Osteocyte (in vitro differentiated cells): ENCODE results near the gene B4GALT7. TPM values are rescaled to one million over a fixed set of nuclear protein-coding genes. Genes with fewer than 3 reads are reported as not detected.

Experiments
- DNase-seq: peaks from one replicate; pipeline ENCODE4 v3.0.0; 2021; ENCODE audit warnings: mixed read lengths; ENCODE audit not compliant: unreplicated experiment; ENCODE audit errors: extremely low spot score
- H3K27ac Mint-ChIP-seq: one replicate; pipeline ENCODE4 v1.8.0; 2021; ENCODE audit warnings: mild to moderate bottlenecking, mixed read lengths; ENCODE audit not compliant: unreplicated experiment
- H3K27me3 Mint-ChIP-seq: one replicate; pipeline ENCODE4 v1.8.0; 2021; ENCODE audit warnings: mixed read lengths; ENCODE audit not compliant: unreplicated experiment
- H3K36me3 Mint-ChIP-seq: one replicate; pipeline ENCODE4 v1.8.0; 2021; ENCODE audit warnings: mixed read lengths; ENCODE audit not compliant: unreplicated experiment
- H3K4me1 Mint-ChIP-seq: one replicate; pipeline ENCODE4 v1.8.0; 2021; ENCODE audit warnings: mixed read lengths; ENCODE audit not compliant: unreplicated experiment
- H3K4me3 Mint-ChIP-seq: one replicate; pipeline ENCODE4 v1.8.0; 2021; ENCODE audit warnings: mild to moderate bottlenecking, moderate library complexity, mixed read lengths; ENCODE audit not compliant: unreplicated experiment
- H3K9me3 Mint-ChIP-seq: one replicate; pipeline ENCODE4 v1.8.0; 2021; ENCODE audit warnings: mixed read lengths; ENCODE audit not compliant: unreplicated experiment
- total RNA-seq: library from RNA; stranded (reverse); gene quantifications from 2 replicates; pipeline ENCODE4 v1.2.1, GENCODE V29; 2021
- TF ChIP-seq, protein P1 (sequence below): fragments of 200-600 bp; sonication (generic); IDR thresholded peaks from 2 replicates; pipeline ENCODE4 v1.5.0; 2021; ENCODE audit warnings: antibody characterized with exemption, mild to moderate bottlenecking, moderate library complexity

B4GALT7 gene
- total RNA-seq, 1 donor from 2014 or later: 36.0 TPM

GRCh38 chr5:177565046-177565445, 34.9 kb upstream of the B4GALT7 start:
- H3K9me3 Mint-ChIP-seq: peaks cover 5% of the 10 kb centered on the region
- H3K27ac Mint-ChIP-seq: no peak overlapping the region
- no peak for DNase-seq
- TF ChIP-seq, protein P1, sequence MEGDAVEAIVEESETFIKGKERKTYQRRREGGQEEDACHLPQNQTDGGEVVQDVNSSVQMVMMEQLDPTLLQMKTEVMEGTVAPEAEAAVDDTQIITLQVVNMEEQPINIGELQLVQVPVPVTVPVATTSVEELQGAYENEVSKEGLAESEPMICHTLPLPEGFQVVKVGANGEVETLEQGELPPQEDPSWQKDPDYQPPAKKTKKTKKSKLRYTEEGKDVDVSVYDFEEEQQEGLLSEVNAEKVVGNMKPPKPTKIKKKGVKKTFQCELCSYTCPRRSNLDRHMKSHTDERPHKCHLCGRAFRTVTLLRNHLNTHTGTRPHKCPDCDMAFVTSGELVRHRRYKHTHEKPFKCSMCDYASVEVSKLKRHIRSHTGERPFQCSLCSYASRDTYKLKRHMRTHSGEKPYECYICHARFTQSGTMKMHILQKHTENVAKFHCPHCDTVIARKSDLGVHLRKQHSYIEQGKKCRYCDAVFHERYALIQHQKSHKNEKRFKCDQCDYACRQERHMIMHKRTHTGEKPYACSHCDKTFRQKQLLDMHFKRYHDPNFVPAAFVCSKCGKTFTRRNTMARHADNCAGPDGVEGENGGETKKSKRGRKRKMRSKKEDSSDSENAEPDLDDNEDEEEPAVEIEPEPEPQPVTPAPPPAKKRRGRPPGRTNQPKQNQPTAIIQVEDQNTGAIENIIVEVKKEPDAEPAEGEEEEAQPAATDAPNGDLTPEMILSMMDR: no peak
- H3K4me3 Mint-ChIP-seq: no peak overlapping the region
- peaks cover 9% of the 10 kb centered on the region for H3K27me3 Mint-ChIP-seq
- H3K36me3 Mint-ChIP-seq: no peaks in the 10 kb centered on the region
- H3K4me1 Mint-ChIP-seq: peaks cover 4% of the 10 kb centered on the region

GRCh38 chr5:177568326-177568725, 31.6 kb upstream of the B4GALT7 start:
- Mint-ChIP-seq H3K36me3 (no peaks in the 10 kb centered on the region), H3K27me3 (peaks cover 9% of the 10 kb centered on the region), H3K9me3 (no peaks in the 10 kb centered on the region), H3K4me3 (no peak overlapping the region), H3K4me1 (no peaks in the 10 kb centered on the region), H3K27ac (no peak overlapping the region)
- DNase-seq: no peak
- TF ChIP-seq, protein P1: no peak

GRCh38 chr5:177569894-177570293, 30.0 kb upstream of the B4GALT7 start:
- Mint-ChIP-seq H3K27me3 (peaks cover 17% of the 10 kb centered on the region), H3K36me3 (no peaks in the 10 kb centered on the region), H3K27ac (no peak overlapping the region), H3K4me3 (no peak overlapping the region), H3K4me1 (no peaks in the 10 kb centered on the region), H3K9me3 (no peaks in the 10 kb centered on the region)
- DNase-seq: no peak
- TF ChIP-seq, protein P1: no peak

- peaks cover 22% of the 10 kb centered on the region for H3K27me3 Mint-ChIP-seq
- TF ChIP-seq, protein P1: no peak
- H3K9me3 Mint-ChIP-seq: no peaks in the 10 kb centered on the region
Measured at GRCh38 chr5:177575488-177575887, 24.4 kb upstream of the B4GALT7 start.

GRCh38 chr5:177576169-177576568, 23.8 kb upstream of the B4GALT7 start:
- Mint-ChIP-seq H3K27me3 (peaks cover 22% of the 10 kb centered on the region), H3K4me3 (no peak overlapping the region), H3K9me3 (no peaks in the 10 kb centered on the region), H3K27ac (no peak overlapping the region), H3K4me1 (no peaks in the 10 kb centered on the region), H3K36me3 (no peaks in the 10 kb centered on the region)
- DNase-seq: no peak
- TF ChIP-seq, protein P1: no peak

More at GRCh38 chr5:177575488-177575887, 24.4 kb upstream of the B4GALT7 start:
- Mint-ChIP-seq H3K36me3 (no peaks in the 10 kb centered on the region), H3K4me3 (no peak overlapping the region), H3K4me1 (no peaks in the 10 kb centered on the region), H3K27ac (no peak overlapping the region)
- DNase-seq: no peak
